Right lobe of liver (tissue), 6 donors: ENCODE data around the gene EFNB2. TPM values are rescaled to one million over a fixed set of nuclear protein-coding genes. Genes with fewer than 3 reads are reported as not detected.

ENCODE experiments used
- ATAC-seq, 4 donors: fragments of 200-7000 bp; cut with Tn5 transposase; one replicate each; pipeline ENCODE4 v1.9.1; 2020; ENCODE audit warnings: mild to moderate bottlenecking in 4 of 4, moderate library complexity in 4 of 4
- DNase-seq, 3 donors: peaks; one replicate each; pipeline ENCODE4 v3.0.0-alpha.2; 2020
- H3K27ac ChIP-seq, 3 donors: fragments of 200-600 bp; one replicate each; pipeline ENCODE4 v1.8.0; 2022
- H3K27me3 ChIP-seq, 2 donors: fragments of 200-600 bp; one replicate each; pipeline ENCODE4 v1.8.0; 2022
- H3K36me3 ChIP-seq, 4 donors: fragments of 200-600 bp; sonication (generic) in 1 of 4; one replicate each; pipeline versions ENCODE4 v1.5.1 to v1.8.0; 2017 to 2022; ENCODE audit warnings: control low read depth in 1 of 4
- H3K4me1 ChIP-seq, 4 donors: fragments of 200-600 bp; sonication (generic) in 1 of 4; one replicate each; pipeline versions ENCODE4 v1.5.1 to v1.8.0; 2017 to 2022; ENCODE audit warnings: control low read depth in 1 of 4
- H3K4me3 ChIP-seq, 3 donors: fragments of 200-600 bp; one replicate each; pipeline ENCODE4 v1.8.0; 2022
- H3K9me3 ChIP-seq, 4 donors: fragments of 200-600 bp; sonication (generic) in 1 of 4; one replicate each; pipeline versions ENCODE4 v1.5.1 to v1.8.0; 2017 to 2022; ENCODE audit warnings: control low read depth in 1 of 4
- CTCF ChIP-seq, 4 donors: fragments of 200-600 bp in 3 of 4; fragments of 450-650 bp in 1 of 4; IDR thresholded peaks; one replicate each; pipeline versions ENCODE4 v1.5.1 to v1.8.0; 2016 to 2022; ENCODE audit warnings: antibody characterized with exemption in 4 of 4, mild to moderate bottlenecking in 2 of 4
- POLR2A ChIP-seq: fragments of 450-650 bp; IDR thresholded peaks from one replicate; pipeline ENCODE4 v1.6.1; 2017; ENCODE audit warnings: antibody characterized with exemption, mild to moderate bottlenecking
- WGBS: methylation state at CpG from one replicate; pipeline ENCODE4 v1.1.6; 2018; ENCODE audit warnings: low coverage, low lambda C conversion rate; ENCODE audit not compliant: insufficient coverage; ENCODE audit errors: missing lambda C conversion rate; 5-methylcytosine and 5-hydroxymethylcytosine counted together
- intact Hi-C, 2 donors: fragments of 100-400 bp; cut with DNase I; formaldehyde crosslinking; loops; one replicate each; pipeline versions ENCODE4 v1.11.2 to v1.14.1; 2022
- total RNA-seq, 6 experiments: library from RNA; depleted of rRNA in 2 of 6; stranded (reverse); fragments of >200 nt in 2 of 6; fragmentation: NEBNext Ultra II Directional in 3 of 6; extraction: Animal tissue kit (Norgen Biotek cat#: 25700) in 3 of 6; gene quantifications; one replicate each; pipeline versions ENCODE4 v1.1.0 to v1.2.4, GENCODE V29; 2016 to 2023
- donor health status: DM: no; HTN: yes; CAD: no.
- donor health status: DM: no; HTN: no; CAD: no.
- donor health status: DM: no; HTN: no; CAD: no.
- donor health status: DM: no; HTN: yes; CAD: no.
- donor health status: DM: no; HTN: yes; CAD: no.

Gene EFNB2
- total RNA-seq, 6 experiments from 2014 or later: 2.3 to 9.8 (median 3.9) TPM

- no peak for DNase-seq
- H3K27ac ChIP-seq: no peak overlapping the region
- H3K4me1 ChIP-seq: peaks cover 0 to 3% (median 0%) of the 10 kb centered on the region in 4 donors
- WGBS: 75% methylated on average over 8 of the region's 8 CpGs
- H3K4me3 ChIP-seq: no peak overlapping the region
- H3K9me3 ChIP-seq: no peaks in the 10 kb centered on the region
- no peak for ATAC-seq
- H3K27me3 ChIP-seq: no peaks in the 10 kb centered on the region
- intact Hi-C loops: no loop called here
- no peaks in the 10 kb centered on the region for H3K36me3 ChIP-seq
- TF ChIP-seq CTCF (IDR thresholded peaks at IDR 0.05) (no peak), POLR2A (no peak)
Observed at GRCh38 chr13:106573284-106573846, 37.9 kb upstream of the EFNB2 start.

DNA sequence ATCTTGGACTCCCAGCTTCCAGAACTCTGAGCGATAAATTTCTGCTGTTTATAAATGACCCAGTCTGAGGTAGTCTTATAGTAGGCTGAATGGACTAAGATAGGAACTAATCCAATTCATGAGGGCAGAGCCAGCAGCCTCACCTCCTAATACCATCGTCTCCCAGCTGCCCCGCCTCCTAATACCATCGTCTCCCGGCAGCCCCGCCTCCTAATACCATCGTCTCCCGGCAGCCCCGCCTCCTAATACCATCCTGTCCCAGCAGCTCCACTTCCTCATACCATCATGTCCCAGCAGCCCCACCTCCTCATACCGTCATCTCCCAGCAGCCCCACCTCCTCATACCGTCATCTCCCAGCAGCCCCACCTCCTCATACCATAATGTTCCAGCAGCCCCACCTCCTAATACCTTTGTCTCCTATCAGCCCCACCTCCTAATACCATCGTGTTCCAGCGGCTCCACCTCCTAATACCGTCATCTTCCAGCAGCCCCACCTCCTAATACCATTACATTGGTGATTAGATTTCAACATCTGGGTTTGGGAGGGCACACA is 34.9 kb upstream of the EFNB2 start:
- ATAC-seq (peak; percentile 44 to 87 (median 74)), DNase-seq (peak; percentile 78 to 92 (median 87))
- 32% methylated on average over 6 of the region's 14 CpGs for WGBS
- intact Hi-C loops: no loop called here
- TF ChIP-seq CTCF (IDR thresholded peaks at IDR 0.05) (no peak), POLR2A (peak; percentile 69)
- H3K4me3 ChIP-seq: no peak overlapping the region
- peaks cover 0 to 18% (median 4%) of the 10 kb centered on the region in 4 donors for H3K4me1 ChIP-seq
- H3K36me3 ChIP-seq: no peaks in the 10 kb centered on the region
- H3K27me3 ChIP-seq: no peaks in the 10 kb centered on the region
- no peaks in the 10 kb centered on the region for H3K9me3 ChIP-seq
- peak overlapping the region; percentile 86 to 99 (median 86) for H3K27ac ChIP-seq

DNA sequence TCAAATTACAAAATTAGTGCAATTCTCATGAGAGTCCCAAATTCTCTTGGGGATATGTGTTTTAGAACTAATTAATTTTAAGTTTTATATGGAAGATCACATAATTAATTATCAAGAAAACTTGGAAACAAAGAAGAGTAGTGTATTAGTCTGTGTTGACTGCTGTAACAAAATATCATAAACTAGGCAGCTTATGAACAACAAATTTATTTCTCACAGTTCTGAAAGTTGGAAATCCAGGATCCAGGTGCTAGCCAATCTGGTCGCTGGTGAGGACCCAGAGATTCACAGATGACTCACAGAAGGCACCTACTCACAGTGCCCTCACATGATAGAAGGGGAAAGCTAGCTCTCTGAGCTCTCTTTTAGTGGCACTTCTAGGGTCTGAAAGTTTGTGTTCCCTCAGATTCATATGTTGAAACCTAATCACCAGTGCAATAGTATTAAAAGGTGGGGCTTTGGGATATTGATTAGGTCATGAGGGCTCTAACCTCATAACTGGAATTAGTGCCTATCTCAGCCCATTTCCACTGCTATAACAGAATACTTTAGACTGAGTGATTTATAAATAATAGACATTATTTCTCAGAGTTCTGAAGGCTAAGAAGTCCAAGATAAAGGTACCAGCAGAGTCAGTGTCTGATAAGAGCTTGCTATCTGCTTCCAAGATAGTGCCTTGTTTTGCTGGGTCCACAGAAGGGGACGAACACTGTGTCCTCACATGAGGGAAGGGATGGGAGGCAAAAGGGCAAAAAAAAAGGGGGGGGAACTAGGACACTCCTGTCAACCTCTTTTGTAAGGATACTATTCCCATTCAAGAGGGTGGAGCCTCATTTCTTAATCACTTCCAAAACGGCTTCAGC is 34.0 kb upstream of the EFNB2 start:
- ATAC-seq: peak in 3 of 4 donors; percentile 11 to 28 (median 19)
- Histone ChIP-seq H3K27ac (peak overlapping the region; percentile 86 to 99 (median 86)), H3K27me3 (no peaks in the 10 kb centered on the region), H3K9me3 (no peaks in the 10 kb centered on the region), H3K4me3 (no peak overlapping the region), H3K4me1 (peaks cover 0 to 27% (median 7%) of the 10 kb centered on the region in 4 donors), H3K36me3 (no peaks in the 10 kb centered on the region)
- WGBS: 56% methylated on average over 3 of the region's 3 CpGs
- DNase-seq: no peak
- TF ChIP-seq POLR2A: peak; percentile 47
- TF ChIP-seq CTCF (IDR thresholded peaks at IDR 0.05): no peak
- intact Hi-C loops: no loop called here

GRCh38 chr13:106568299-106569003 is 33.0 kb upstream of the EFNB2 start:
- no peak for TF ChIP-seq CTCF (IDR thresholded peaks at IDR 0.05)
- TF ChIP-seq POLR2A: no peak
- H3K4me1 ChIP-seq: peaks cover 0 to 30% (median 7%) of the 10 kb centered on the region in 4 donors
- ATAC-seq (peak in 2 of 4 donors; percentile 0 to 2), DNase-seq (no peak)
- intact Hi-C loops: no loop called here
- H3K36me3 ChIP-seq: no peaks in the 10 kb centered on the region
- no peaks in the 10 kb centered on the region for H3K27me3 ChIP-seq
- H3K4me3 ChIP-seq: peak overlapping the region; percentile 75 to 98 (median 86)
- WGBS: 6% methylated on average over 11 of the region's 11 CpGs
- no peaks in the 10 kb centered on the region for H3K9me3 ChIP-seq
- H3K27ac ChIP-seq: peak overlapping the region; percentile 13 to 99 (median 86)
